ENCODE measurements around the gene C1orf226. TPM values are rescaled to one million over a fixed set of nuclear protein-coding genes. Genes with fewer than 3 reads are reported as not detected.

Gene C1orf226
- total and polyA plus RNA-seq, 2 of the 8 experiments (the other 6 are each of a cell fraction or from before 2014, with no cell fraction given), result 8.2 to 18.8 TPM

GRCh38 chr1:162374406-162374805 lies 7.1 kb upstream of the C1orf226 start:
- H3K27me3 ChIP-seq (replicated peaks in 1 of 4; ENCODE audit: control insufficient read depth in 3 of 4, extremely low read depth in 1 of 4, insufficient read depth in 3 of 4, low read length in 3 of 4), result no peaks in the 10 kb centered on the region
- H3K9ac ChIP-seq (replicated peaks in 1 of 4; ENCODE audit: extremely low read depth in 1 of 4, low read depth in 3 of 4, low read length in 3 of 4), result no peak overlapping the region
- no peak overlapping the region for H2BK5ac ChIP-seq (ENCODE audit: low read depth, low read length)
- no peak overlapping the region for H3K23ac ChIP-seq (ENCODE audit: insufficient read length)
- DNase-seq (ENCODE audit: low read depth in 1 of 2, low spot score in 2 of 2) (no peak), FAIRE-seq (no peak)
- no peaks in the 10 kb centered on the region for H3K9me3 ChIP-seq (ENCODE audit: insufficient read depth in 2 of 2, low read depth in 1 of 2, low read length in 1 of 2)
- H4K91ac ChIP-seq (replicated peaks; ENCODE audit: insufficient read length, low read length), result peak overlapping the region; percentile 28
- H2AK5ac ChIP-seq (ENCODE audit: low read depth, low read length), result no peak overlapping the region
- no peak overlapping the region for H2BK15ac ChIP-seq (ENCODE audit: low read length)
- H3K27ac ChIP-seq (ENCODE audit: low read depth, low read length), result no peak overlapping the region
- H3K4me2 ChIP-seq (ENCODE audit: insufficient read depth in 1 of 2, low read depth in 2 of 2, low read length in 2 of 2), result no peak overlapping the region
- no peak overlapping the region for H4K5ac ChIP-seq (ENCODE audit: insufficient read length, low read depth, low read length)
- no peak overlapping the region for H3K14ac ChIP-seq (ENCODE audit: insufficient read length)
- TF ChIP-seq POLR2AphosphoS5 (IDR thresholded peaks at IDR 0.05; ENCODE audit: low read depth, low read length) (no peak), EZH2 (IDR thresholded peaks at IDR 0.05; ENCODE audit: low read depth, low read length, severe bottlenecking) (no peak), ATF3 (IDR thresholded peaks at IDR 0.05; ENCODE audit: insufficient read depth, low read depth, low read length) (no peak), TAF7 (optimal IDR thresholded peaks at IDR 0.05; ENCODE audit: borderline replicate concordance, low read depth, low read length) (no peak), EP300 (IDR thresholded peaks at IDR 0.05; ENCODE audit: borderline replicate concordance in 1 of 2, low read depth in 2 of 2, low read length in 2 of 2) (no peak), KDM4A (IDR thresholded peaks at IDR 0.05; ENCODE audit: low read depth, low read length, severe bottlenecking) (no peak), YY1 (IDR thresholded peaks at IDR 0.05; ENCODE audit: low read depth, low read length) (no peak)
- H2AFZ ChIP-seq (ENCODE audit: low read length), result no peak overlapping the region
- POLR2A ChIA-PET (ENCODE audit: partially characterized antibody), result no interaction called here
- no peak overlapping the region for H2BK12ac ChIP-seq (ENCODE audit: low read depth, low read length)
- no peaks in the 10 kb centered on the region for H3K79me1 ChIP-seq (ENCODE audit: low read depth, low read length)
- CTCF ChIA-PET (ENCODE audit: partially characterized antibody), result interaction anchor here (1.1 to 2.9 kb wide), 5 partner anchors 11 to 318 kb away, joined by 3 to 13 read pairs (median 6); partner anchors contain the start of gene DDR2
- 0 out of 7 replicates have a peak, but pooled peaks cover 0 to 1% (median 0%) of the 10 kb centered on the region in 4 experiments for H3K4me1 ChIP-seq (replicated peaks in 1 of 4; ENCODE audit: control insufficient read depth in 3 of 4, insufficient read depth in 4 of 4, low read length in 3 of 4)
- no peak overlapping the region for H3K18ac ChIP-seq (ENCODE audit: extremely low read depth, low read length)
- H4K20me1 ChIP-seq (replicated peaks in 1 of 2; ENCODE audit: control insufficient read depth in 1 of 2, insufficient read depth in 2 of 2, low read length in 2 of 2), result no peaks in the 10 kb centered on the region
- H2BK20ac ChIP-seq (ENCODE audit: low read length), result no peak overlapping the region
- H3K4ac ChIP-seq (replicated peaks; ENCODE audit: insufficient read length, low read depth, low read length), result no peak overlapping the region
- no peaks in the 10 kb centered on the region for H3K79me2 ChIP-seq (ENCODE audit: control insufficient read depth in 1 of 2, insufficient read depth in 2 of 2, low read length in 2 of 2)
- 94% methylated on average over 8 of the region's 9 CpGs; no CpG with 5 or more reads in 1 of the 2 experiments for WGBS, 2 experiments (ENCODE audit: extremely low coverage in 1 of 2, insufficient coverage in 1 of 2, insufficient read length in 1 of 2, insufficient replicate concordance in 2 of 2, low coverage in 1 of 2, low lambda C conversion rate in 2 of 2, missing lambda C conversion rate in 1 of 2)
- H3K56ac ChIP-seq (replicated peaks; ENCODE audit: insufficient read length, low read depth, low read length), result no peak overlapping the region
- no peak overlapping the region for H4K8ac ChIP-seq (ENCODE audit: extremely low read depth, insufficient read depth, low read length)
- no peak overlapping the region for H3K4me3 ChIP-seq (ENCODE audit: extremely low read depth in 1 of 4, insufficient read depth in 2 of 4, low read depth in 3 of 4, low read length in 4 of 4)
- 0 out of 8 replicates have a peak, but pooled peaks cover 0 to 2% (median 0%) of the 10 kb centered on the region in 4 experiments for H3K36me3 ChIP-seq (ENCODE audit: control insufficient read depth in 2 of 4, insufficient read depth in 4 of 4, low read length in 3 of 4)
- no peaks in the 10 kb centered on the region for H3K23me2 ChIP-seq (ENCODE audit: low read depth, low read length)
- H2BK120ac ChIP-seq (replicated peaks; ENCODE audit: low read depth, low read length), result no peak overlapping the region

Data from H1 (cell line).